Measurements from ENCODE around the gene ZNF778. TPM values are rescaled to one million over a fixed set of nuclear protein-coding genes. Genes with fewer than 3 reads are reported as not detected.

ZNF778 gene
- total RNA-seq, 2 donors from 2014 or later: 12.9 to 30.2 TPM

DNA sequence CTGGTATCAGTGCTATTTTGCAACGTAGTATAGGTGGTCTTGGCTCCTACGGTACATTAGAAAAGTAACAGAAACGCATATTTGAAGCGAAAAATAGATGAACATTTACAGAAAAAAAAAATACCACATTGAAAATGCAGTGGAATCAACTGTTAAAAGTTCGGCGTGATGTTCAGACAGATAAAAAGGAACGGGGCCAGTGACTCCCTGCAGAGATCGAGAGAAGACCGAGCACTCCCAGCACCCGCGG is 440 bp upstream of the ZNF778 start:
- peaks cover 4% of the 10 kb centered on the region for H3K4me1 ChIP-seq (replicated peaks)
- no peak for DNase-seq (ENCODE audit: low spot score)
- no peaks in the 10 kb centered on the region for H3K9me3 ChIP-seq
- H3K36me3 ChIP-seq: no peaks in the 10 kb centered on the region
- H3K4me3 ChIP-seq: peak overlapping the region; percentile 74 to 96
- TF ChIP-seq POLR2A (IDR thresholded peaks at IDR 0.05): no peak
- no peak for TF ChIP-seq POLR2AphosphoS5 (IDR thresholded peaks at IDR 0.05)
- TF ChIP-seq, protein P1, sequence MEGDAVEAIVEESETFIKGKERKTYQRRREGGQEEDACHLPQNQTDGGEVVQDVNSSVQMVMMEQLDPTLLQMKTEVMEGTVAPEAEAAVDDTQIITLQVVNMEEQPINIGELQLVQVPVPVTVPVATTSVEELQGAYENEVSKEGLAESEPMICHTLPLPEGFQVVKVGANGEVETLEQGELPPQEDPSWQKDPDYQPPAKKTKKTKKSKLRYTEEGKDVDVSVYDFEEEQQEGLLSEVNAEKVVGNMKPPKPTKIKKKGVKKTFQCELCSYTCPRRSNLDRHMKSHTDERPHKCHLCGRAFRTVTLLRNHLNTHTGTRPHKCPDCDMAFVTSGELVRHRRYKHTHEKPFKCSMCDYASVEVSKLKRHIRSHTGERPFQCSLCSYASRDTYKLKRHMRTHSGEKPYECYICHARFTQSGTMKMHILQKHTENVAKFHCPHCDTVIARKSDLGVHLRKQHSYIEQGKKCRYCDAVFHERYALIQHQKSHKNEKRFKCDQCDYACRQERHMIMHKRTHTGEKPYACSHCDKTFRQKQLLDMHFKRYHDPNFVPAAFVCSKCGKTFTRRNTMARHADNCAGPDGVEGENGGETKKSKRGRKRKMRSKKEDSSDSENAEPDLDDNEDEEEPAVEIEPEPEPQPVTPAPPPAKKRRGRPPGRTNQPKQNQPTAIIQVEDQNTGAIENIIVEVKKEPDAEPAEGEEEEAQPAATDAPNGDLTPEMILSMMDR (IDR thresholded peaks at IDR 0.05): no peak
- intact Hi-C loops (cut with DNase I): loop anchor here (2.0 to 10.0 kb wide), 4 partner anchors 274 to 482 kb away; partner anchors contain the start of genes APRT, GALNS and TRAPPC2L
- H3K27me3 ChIP-seq (replicated peaks; ENCODE audit: insufficient read depth): no peaks in the 10 kb centered on the region
- under 1% methylated on average over 11 of the region's 11 CpGs for WGBS
- H3K27ac ChIP-seq: peak overlapping the region; percentile 93 to 96

DNA sequence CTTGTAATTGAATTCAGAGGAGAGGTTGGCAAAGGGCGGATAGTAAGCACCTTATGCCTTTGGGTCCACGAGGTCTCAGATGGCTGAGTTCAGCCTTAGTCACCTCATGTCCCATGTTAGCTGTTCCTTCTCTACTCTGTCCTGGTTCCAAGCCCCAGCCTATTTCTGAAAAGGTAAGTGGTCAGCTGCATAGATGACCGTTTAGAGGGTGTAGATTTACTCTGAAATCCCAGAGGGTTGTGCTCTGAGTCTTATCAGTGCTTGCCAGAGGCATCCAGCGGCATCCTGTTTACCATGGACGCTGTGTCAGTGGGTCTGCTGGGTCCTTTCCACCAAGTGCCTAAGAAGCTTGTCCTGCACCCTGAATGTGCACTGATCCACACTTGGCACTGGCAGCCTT is 1.9 kb downstream of the ZNF778 start:
- Histone ChIP-seq H3K4me3 (no peak overlapping the region), H3K9me3 (no peaks in the 10 kb centered on the region), H3K27ac (no peak overlapping the region), H3K36me3 (peaks cover 5 to 8% of the 10 kb centered on the region in 2 donors), H3K27me3 (replicated peaks; ENCODE audit: insufficient read depth) (no peaks in the 10 kb centered on the region), H3K4me1 (replicated peaks) (peaks cover 4% of the 10 kb centered on the region)
- TF ChIP-seq, protein P1 (IDR thresholded peaks at IDR 0.05): no peak
- no peak for DNase-seq (ENCODE audit: low spot score)
- intact Hi-C loops (cut with DNase I): loop anchor here (5.0 to 10.0 kb wide), 3 partner anchors 362 to 485 kb away; partner anchors contain the start of genes APRT, GALNS and TRAPPC2L
- WGBS: 73% methylated on average over 5 of the region's 5 CpGs

DNA sequence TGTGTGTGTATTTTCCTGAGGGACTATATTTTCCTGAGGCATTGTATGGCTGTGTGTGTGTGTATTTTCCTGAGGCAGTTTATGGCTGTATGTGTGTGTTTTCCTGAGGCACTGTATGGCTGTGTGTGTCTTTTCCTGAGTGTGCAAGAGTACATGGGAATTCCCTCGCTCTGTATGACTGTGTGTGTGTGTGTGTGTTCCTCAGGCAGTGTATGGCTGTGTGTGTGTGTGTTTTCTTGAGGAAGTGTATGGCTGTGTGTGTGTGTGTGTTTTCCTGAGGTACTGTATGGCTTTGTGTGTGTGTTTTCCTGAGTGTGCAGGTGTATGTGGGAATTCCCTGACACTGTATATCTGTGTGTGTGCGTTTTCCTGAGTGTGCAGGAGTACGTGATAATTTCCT is 4.1 kb downstream of the ZNF778 start:
- H3K4me1 ChIP-seq (replicated peaks): no peaks in the 10 kb centered on the region
- no peak for TF ChIP-seq POLR2A (IDR thresholded peaks at IDR 0.05)
- no peak for TF ChIP-seq POLR2AphosphoS5 (IDR thresholded peaks at IDR 0.05)
- TF ChIP-seq, protein P1 (IDR thresholded peaks at IDR 0.05): no peak
- H3K27me3 ChIP-seq (replicated peaks; ENCODE audit: insufficient read depth): no peaks in the 10 kb centered on the region
- no peaks in the 10 kb centered on the region for H3K9me3 ChIP-seq
- no peak overlapping the region for H3K27ac ChIP-seq
- no peak overlapping the region for H3K4me3 ChIP-seq
- no peak for DNase-seq (ENCODE audit: low spot score)
- intact Hi-C loops (cut with DNase I): no loop called here
- peaks cover 5 to 8% of the 10 kb centered on the region in 2 donors for H3K36me3 ChIP-seq
- WGBS: 95% methylated on average over 3 of the region's 3 CpGs

DNA sequence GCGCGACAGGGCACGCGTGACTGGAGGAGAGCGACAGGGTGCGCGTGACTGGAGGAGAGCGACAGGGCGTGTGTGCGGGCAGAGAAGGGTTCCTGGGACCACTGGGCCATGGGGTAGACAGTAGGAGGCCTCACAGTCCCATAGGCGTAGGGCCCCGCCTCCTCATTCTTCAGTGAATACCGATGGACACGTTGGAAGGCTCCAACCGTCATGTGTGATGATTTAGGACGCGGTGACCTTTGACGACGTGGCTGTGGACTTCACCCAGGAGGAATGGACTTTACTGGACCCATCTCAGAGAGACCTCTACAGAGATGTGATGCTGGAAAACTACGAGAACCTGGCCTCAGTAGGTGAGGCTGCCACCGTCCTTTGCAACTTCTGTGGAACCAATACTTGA is 5.4 kb downstream of the ZNF778 start:
- no peak for TF ChIP-seq POLR2AphosphoS5 (IDR thresholded peaks at IDR 0.05)
- TF ChIP-seq, protein P1 (IDR thresholded peaks at IDR 0.05): no peak
- no peak for TF ChIP-seq POLR2A (IDR thresholded peaks at IDR 0.05)
- Histone ChIP-seq H3K36me3 (peaks cover 14 to 15% of the 10 kb centered on the region in 2 donors), H3K4me1 (replicated peaks) (no peaks in the 10 kb centered on the region), H3K4me3 (no peak overlapping the region), H3K9me3 (no peaks in the 10 kb centered on the region), H3K27me3 (replicated peaks; ENCODE audit: insufficient read depth) (no peaks in the 10 kb centered on the region), H3K27ac (no peak overlapping the region)
- 89% methylated on average over 21 of the region's 21 CpGs for WGBS
- intact Hi-C loops (cut with DNase I): no loop called here
- DNase-seq (ENCODE audit: low spot score): no peak

DNA sequence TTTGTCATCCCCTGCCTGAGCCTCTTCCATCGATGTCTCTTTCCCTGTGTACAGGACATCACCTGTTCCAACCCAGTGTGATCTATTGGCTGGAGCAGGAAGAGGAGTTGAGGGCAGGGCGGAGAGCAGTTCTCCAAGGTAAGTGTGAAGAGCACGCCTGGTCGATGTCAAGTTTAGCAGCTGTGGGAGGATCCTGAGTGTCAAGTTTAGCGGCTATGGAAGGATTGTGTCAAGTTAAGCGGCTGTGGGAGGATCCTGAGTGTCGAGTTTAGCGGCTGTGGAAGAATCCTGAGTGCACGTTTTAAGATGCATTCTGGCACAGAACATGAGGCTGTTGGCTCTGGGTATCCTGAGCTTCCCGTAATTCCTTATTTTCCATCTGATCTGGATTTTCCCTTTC is 7.2 kb downstream of the ZNF778 start:
- Histone ChIP-seq H3K4me1 (replicated peaks) (no peaks in the 10 kb centered on the region), H3K4me3 (no peak overlapping the region), H3K36me3 (peaks cover 15 to 18% of the 10 kb centered on the region in 2 donors), H3K27ac (no peak overlapping the region), H3K9me3 (no peaks in the 10 kb centered on the region), H3K27me3 (replicated peaks; ENCODE audit: insufficient read depth) (no peaks in the 10 kb centered on the region)
- DNase-seq (ENCODE audit: low spot score): no peak
- 87% methylated on average over 10 of the region's 10 CpGs for WGBS
- intact Hi-C loops (cut with DNase I): no loop called here
- TF ChIP-seq, protein P1 (IDR thresholded peaks at IDR 0.05): no peak
- TF ChIP-seq POLR2AphosphoS5 (IDR thresholded peaks at IDR 0.05) (no peak), POLR2A (IDR thresholded peaks at IDR 0.05) (no peak)
